Adipocyte (in vitro differentiated cells): ENCODE results near the gene MACROD2.

Experiments used
- DNase-seq: peaks from one replicate; pipeline ENCODE4 v3.0.0-alpha.2; 2015; ENCODE audit warnings: low read depth
- H3K27me3 ChIP-seq: replicated peaks from 2 replicates; pipeline ENCODE4 v1.7.0; 2013; ENCODE audit warnings: mild to moderate bottlenecking, low read length, moderate library complexity; ENCODE audit not compliant: control insufficient read depth, insufficient read depth
- H3K36me3 ChIP-seq: 2 replicates; pipeline ENCODE4 v1.7.0; 2013; ENCODE audit warnings: low read length, mild to moderate bottlenecking, moderate library complexity; ENCODE audit not compliant: control insufficient read depth, insufficient read depth, severe bottlenecking
- H3K4me1 ChIP-seq: 2 replicates; pipeline ENCODE4 v1.7.0; 2013; ENCODE audit warnings: mild to moderate bottlenecking, low read length, moderate library complexity; ENCODE audit not compliant: control insufficient read depth, insufficient read depth
- H3K4me3 ChIP-seq: 2 replicates; pipeline ENCODE4 v1.7.0; 2013; ENCODE audit warnings: mild to moderate bottlenecking, low read length, moderate library complexity
- H3K9ac ChIP-seq: 2 replicates; pipeline ENCODE4 v1.7.0; 2013; ENCODE audit warnings: mild to moderate bottlenecking, low read length, moderate library complexity
- H3K9me3 ChIP-seq: 2 replicates; pipeline ENCODE4 v1.7.0; 2013; ENCODE audit warnings: mild to moderate bottlenecking, low read length, moderate library complexity; ENCODE audit not compliant: control insufficient read depth

Gene MACROD2

GRCh38 chr20:15675813-15676484, 1680.6 kb downstream of the MACROD2 start:
- H3K9me3 ChIP-seq: no peaks in the 10 kb centered on the region
- H3K9ac ChIP-seq: no peak overlapping the region
- no peaks in the 10 kb centered on the region for H3K27me3 ChIP-seq
- H3K4me1 ChIP-seq: peaks cover 25% of the 10 kb centered on the region
- H3K4me3 ChIP-seq: no peak overlapping the region
- no peaks in the 10 kb centered on the region for H3K36me3 ChIP-seq
- DNase-seq: no peak

GRCh38 chr20:15676815-15677214, 1681.5 kb downstream of the MACROD2 start:
- Histone ChIP-seq H3K4me3 (no peak overlapping the region), H3K4me1 (peaks cover 25% of the 10 kb centered on the region), H3K36me3 (no peaks in the 10 kb centered on the region), H3K9ac (no peak overlapping the region), H3K27me3 (no peaks in the 10 kb centered on the region), H3K9me3 (no peaks in the 10 kb centered on the region)
- no peak for DNase-seq

DNA sequence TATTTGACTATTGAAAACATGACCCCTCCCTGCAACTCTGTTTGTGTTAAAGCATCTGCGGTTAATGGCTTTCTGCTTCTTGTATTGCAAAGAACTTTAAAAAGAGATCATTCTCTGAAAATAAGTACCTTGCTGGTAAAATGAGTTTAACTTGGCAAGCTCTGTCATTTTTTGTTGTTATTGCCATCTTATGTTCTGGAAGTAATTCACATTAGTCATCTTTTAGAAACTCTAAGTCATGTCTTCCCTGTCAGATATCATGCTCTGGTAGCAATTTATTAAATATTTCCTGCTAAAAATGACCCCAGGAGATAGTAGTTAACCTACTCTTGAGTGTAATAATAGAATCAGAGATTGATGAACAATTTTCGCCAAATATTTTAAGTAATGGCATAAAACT, 1687.4 kb downstream of the MACROD2 start:
- Histone ChIP-seq H3K9ac (no peak overlapping the region), H3K4me3 (no peak overlapping the region), H3K27me3 (no peaks in the 10 kb centered on the region), H3K9me3 (no peaks in the 10 kb centered on the region), H3K4me1 (peaks cover 7% of the 10 kb centered on the region), H3K36me3 (no peaks in the 10 kb centered on the region)
- peak; percentile 40 for DNase-seq

DNA sequence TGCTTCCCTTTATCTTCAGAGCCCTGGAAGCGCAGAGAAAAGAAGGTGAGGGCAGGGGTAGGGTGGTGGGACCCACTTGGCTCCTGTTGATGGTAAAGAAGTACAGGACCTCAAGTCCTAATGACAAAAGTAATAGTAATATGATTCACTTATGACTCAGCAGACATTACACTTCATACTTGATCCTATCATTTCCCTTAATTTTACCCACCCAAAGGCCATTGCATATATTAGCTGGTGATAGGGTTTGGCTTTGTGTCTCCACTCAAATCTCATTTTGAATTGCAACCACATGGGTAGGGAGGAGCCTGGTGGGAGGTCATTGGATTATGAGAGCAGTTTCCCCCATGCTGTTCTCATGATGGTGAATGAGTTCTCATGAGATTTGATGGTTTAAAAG, 1697.3 kb downstream of the MACROD2 start:
- Histone ChIP-seq H3K4me3 (no peak overlapping the region), H3K27me3 (no peaks in the 10 kb centered on the region)

DNA sequence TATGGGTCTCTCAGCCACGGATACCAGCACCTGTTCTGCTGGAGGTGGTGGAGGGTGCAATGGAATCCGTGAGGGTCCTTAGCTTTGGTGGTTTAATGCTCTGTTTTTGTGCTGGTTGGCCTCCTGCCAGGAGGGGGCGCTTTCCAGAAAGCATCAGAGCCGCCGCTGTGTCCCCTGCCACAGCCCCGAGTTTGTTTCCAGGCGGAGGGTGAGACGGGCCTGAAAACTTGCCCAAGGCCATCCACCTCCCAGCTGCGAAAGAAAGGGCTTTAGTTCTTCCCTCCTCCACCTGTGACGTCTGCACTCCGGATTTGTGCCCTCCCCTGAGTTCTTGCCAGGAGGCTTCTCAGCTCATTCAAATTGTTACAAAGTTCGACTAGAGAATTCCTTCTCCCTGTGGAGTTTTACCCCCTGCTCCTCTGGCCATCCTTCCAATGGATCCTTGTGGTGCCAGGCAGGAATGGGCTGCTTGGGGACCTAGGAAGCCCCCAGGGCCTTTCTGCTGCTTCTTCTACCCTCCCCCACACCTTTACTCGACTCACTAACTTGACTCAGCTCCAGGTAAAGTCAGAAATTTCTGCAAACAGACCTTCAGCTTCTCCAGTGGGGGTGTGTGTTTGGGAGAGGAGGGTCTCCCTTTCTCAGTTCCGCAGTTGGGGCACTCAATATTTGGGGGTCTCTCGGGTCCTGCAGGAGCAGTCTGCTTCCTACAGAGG, 1704.3 kb downstream of the MACROD2 start:
- H3K4me3 ChIP-seq: no peak overlapping the region
- no peaks in the 10 kb centered on the region for H3K9me3 ChIP-seq
- H3K4me1 ChIP-seq: no peaks in the 10 kb centered on the region
- H3K27me3 ChIP-seq: no peaks in the 10 kb centered on the region
- no peaks in the 10 kb centered on the region for H3K36me3 ChIP-seq
- DNase-seq: no peak
- H3K9ac ChIP-seq: no peak overlapping the region

More for the DNA sequence above, 1697.3 kb downstream of the MACROD2 start:
- Histone ChIP-seq H3K9me3 (no peaks in the 10 kb centered on the region), H3K9ac (no peak overlapping the region), H3K36me3 (no peaks in the 10 kb centered on the region), H3K4me1 (no peaks in the 10 kb centered on the region)
- DNase-seq: no peak

- Histone ChIP-seq H3K27me3 (no peaks in the 10 kb centered on the region), H3K9ac (no peak overlapping the region), H3K36me3 (no peaks in the 10 kb centered on the region), H3K4me1 (no peaks in the 10 kb centered on the region), H3K4me3 (no peak overlapping the region), H3K9me3 (no peaks in the 10 kb centered on the region)
- DNase-seq: peak; percentile 9
Observed at GRCh38 chr20:15700147-15700765, 1704.9 kb downstream of the MACROD2 start.

- DNase-seq: no peak
- H3K36me3 ChIP-seq: no peaks in the 10 kb centered on the region
- no peak overlapping the region for H3K9ac ChIP-seq
- no peaks in the 10 kb centered on the region for H3K9me3 ChIP-seq
- no peak overlapping the region for H3K4me3 ChIP-seq
- H3K27me3 ChIP-seq: no peaks in the 10 kb centered on the region
- H3K4me1 ChIP-seq: no peaks in the 10 kb centered on the region
Observed at GRCh38 chr20:15702161-15702560, 1706.8 kb downstream of the MACROD2 start.

GRCh38 chr20:15703171-15703911, 1708.0 kb downstream of the MACROD2 start:
- no peaks in the 10 kb centered on the region for H3K4me1 ChIP-seq
- no peaks in the 10 kb centered on the region for H3K27me3 ChIP-seq
- H3K9me3 ChIP-seq: no peaks in the 10 kb centered on the region
- DNase-seq: no peak
- H3K4me3 ChIP-seq: no peak overlapping the region
- H3K9ac ChIP-seq: no peak overlapping the region
- H3K36me3 ChIP-seq: no peaks in the 10 kb centered on the region

DNA sequence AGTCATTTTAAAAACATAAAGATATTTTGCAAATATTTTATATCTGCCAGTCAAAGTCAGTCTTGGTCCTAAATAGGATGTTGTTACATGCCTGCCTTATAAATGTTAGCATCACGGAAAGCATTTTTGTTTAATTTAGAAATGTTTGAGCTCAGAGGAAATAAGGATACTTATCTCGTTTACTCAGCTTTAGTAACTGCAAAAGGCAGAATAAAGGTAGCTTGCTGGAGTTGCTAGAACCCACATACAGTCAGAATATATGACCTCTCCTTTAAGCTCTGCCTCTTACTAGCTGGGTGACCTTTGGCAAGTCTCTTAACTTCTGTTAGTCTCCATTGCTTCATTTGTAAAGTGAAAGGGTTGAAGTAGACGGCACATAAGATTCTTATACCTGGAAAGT, 1710.7 kb downstream of the MACROD2 start:
- no peak for DNase-seq
- H3K4me1 ChIP-seq: no peaks in the 10 kb centered on the region
- H3K9me3 ChIP-seq: no peaks in the 10 kb centered on the region
- no peaks in the 10 kb centered on the region for H3K36me3 ChIP-seq
- H3K27me3 ChIP-seq: no peaks in the 10 kb centered on the region
- H3K9ac ChIP-seq: no peak overlapping the region
- H3K4me3 ChIP-seq: no peak overlapping the region

DNA sequence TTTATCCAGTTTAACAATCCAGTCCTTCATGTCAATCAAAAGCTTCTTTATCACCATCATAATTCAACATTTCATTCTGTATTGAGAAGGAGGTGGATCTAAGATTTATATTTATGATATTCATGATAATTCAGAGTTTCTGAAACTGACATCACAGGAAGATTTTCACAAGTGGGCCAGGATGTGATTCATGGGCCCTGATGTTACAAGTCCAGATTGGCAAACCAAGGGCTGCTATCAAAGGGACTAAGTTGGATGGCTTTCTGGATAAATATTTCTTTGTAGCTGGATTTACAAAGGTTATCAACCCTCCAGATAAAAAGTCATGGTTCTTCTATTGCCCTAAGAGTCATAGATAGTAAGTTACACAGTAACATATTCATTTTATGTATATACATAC, 1711.4 kb downstream of the MACROD2 start:
- H3K9ac ChIP-seq: no peak overlapping the region
- no peaks in the 10 kb centered on the region for H3K36me3 ChIP-seq
- H3K4me1 ChIP-seq: no peaks in the 10 kb centered on the region
- no peak for DNase-seq
- no peaks in the 10 kb centered on the region for H3K27me3 ChIP-seq
- H3K9me3 ChIP-seq: no peaks in the 10 kb centered on the region
- H3K4me3 ChIP-seq: no peak overlapping the region

- Histone ChIP-seq H3K27me3 (no peaks in the 10 kb centered on the region), H3K9me3 (no peaks in the 10 kb centered on the region), H3K36me3 (no peaks in the 10 kb centered on the region), H3K4me1 (no peaks in the 10 kb centered on the region), H3K9ac (no peak overlapping the region), H3K4me3 (no peak overlapping the region)
- no peak for DNase-seq
Observed at GRCh38 chr20:15708984-15709598, 1713.8 kb downstream of the MACROD2 start.
